SK-N-SH treated with all-trans-retinoic acid at 6 μM for 48 hours (cell line): ENCODE results near the gene PEG3.

Source experiments
- ATAC-seq: fragments of 200-7000 bp; cut with Tn5 transposase; 3 replicates; pipeline ENCODE4 v1.9.1; 2020; ENCODE audit warnings: mild to moderate bottlenecking, moderate library complexity
- ARNTL ChIP-seq: fragments of 450-650 bp; formaldehyde crosslinking; IDR thresholded peaks from 2 replicates; pipeline ENCODE4 v1.5.0; 2020; ENCODE audit warnings: low read depth, mild to moderate bottlenecking, moderate library complexity, borderline replicate concordance
- BACH2 ChIP-seq: fragments of 250-450 bp; sonication (Bioruptor Pico); IDR thresholded peaks from 2 replicates; pipeline ENCODE4 v1.9.0; 2021; ENCODE audit warnings: mild to moderate bottlenecking, borderline replicate concordance
- CREB5 ChIP-seq: fragments of 250-450 bp; sonication (Bioruptor Pico); IDR thresholded peaks from 2 replicates; pipeline ENCODE4 v1.5.1; 2020; ENCODE audit warnings: low read depth, mild to moderate bottlenecking, moderate library complexity
- GLIS3 ChIP-seq: fragments of 250-450 bp; sonication (Bioruptor Pico); IDR thresholded peaks from 2 replicates; pipeline ENCODE4 v1.5.0; 2020; ENCODE audit warnings: mild to moderate bottlenecking, moderate library complexity
- ISL1 ChIP-seq: fragments of 250-450 bp; sonication (Bioruptor Pico); IDR thresholded peaks from 2 replicates; pipeline ENCODE4 v2.1.2; 2022; ENCODE audit warnings: mild to moderate bottlenecking, moderate library complexity
- OSR1 ChIP-seq: fragments of 250-450 bp; sonication (Bioruptor Pico); IDR thresholded peaks from 2 replicates; pipeline ENCODE4 v1.8.0; 2022; ENCODE audit warnings: moderate library complexity, mild to moderate bottlenecking, inconsistent platforms
- POU6F1 ChIP-seq: fragments of 250-450 bp; sonication (Bioruptor Pico); IDR thresholded peaks from 2 replicates; pipeline ENCODE4 v1.8.0; 2021; ENCODE audit warnings: low read depth, mild to moderate bottlenecking, moderate library complexity, borderline replicate concordance
- PPARA ChIP-seq: fragments of 250-450 bp; sonication (Bioruptor Pico); IDR thresholded peaks from 2 replicates; pipeline ENCODE4 v1.5.0; 2020; ENCODE audit warnings: mild to moderate bottlenecking, borderline replicate concordance
- RARB ChIP-seq: fragments of 250-450 bp; sonication (Bioruptor Pico); IDR thresholded peaks from 2 replicates; pipeline ENCODE4 v1.8.0; 2021; ENCODE audit warnings: mild to moderate bottlenecking, moderate library complexity
- SNAI2 ChIP-seq: fragments of 250-450 bp; sonication (Bioruptor Pico); IDR thresholded peaks from 2 replicates; pipeline ENCODE4 v1.5.0; 2020; ENCODE audit warnings: mild to moderate bottlenecking, moderate library complexity
- TCF4 ChIP-seq: fragments of 250-450 bp; sonication (Bioruptor Pico); IDR thresholded peaks from 2 replicates; pipeline ENCODE4 v1.8.0; 2021; ENCODE audit warnings: mild to moderate bottlenecking, moderate library complexity, borderline replicate concordance
- TOX ChIP-seq: fragments of 250-450 bp; sonication (Bioruptor Pico); IDR thresholded peaks from 2 replicates; pipeline ENCODE4 v1.8.0; 2021; ENCODE audit warnings: mild to moderate bottlenecking, moderate library complexity, borderline replicate concordance
- ZC3H10 ChIP-seq: fragments of 250-450 bp; sonication (Bioruptor Pico); IDR thresholded peaks from 2 replicates; pipeline ENCODE4 v1.5.1; 2021; ENCODE audit warnings: mild to moderate bottlenecking, moderate library complexity
- ZFP30 ChIP-seq: fragments of 450-650 bp; formaldehyde crosslinking; IDR thresholded peaks from 2 replicates; pipeline ENCODE4 v1.5.0; 2022; ENCODE audit warnings: mild to moderate bottlenecking, moderate library complexity
- ZNF565 ChIP-seq: fragments of 450-650 bp; formaldehyde crosslinking; conservative IDR thresholded peaks from 2 replicates; pipeline ENCODE4 v1.5.0; 2020; ENCODE audit warnings: low read depth, mild to moderate bottlenecking, moderate library complexity
- ZNF70 ChIP-seq: fragments of 450-650 bp; formaldehyde crosslinking; IDR thresholded peaks from 2 replicates; pipeline ENCODE4 v1.5.0; 2020; ENCODE audit warnings: mild to moderate bottlenecking, moderate library complexity
- ZNF8 ChIP-seq: fragments of 450-650 bp; formaldehyde crosslinking; IDR thresholded peaks from 2 replicates; pipeline ENCODE4 v1.5.0; 2020; ENCODE audit warnings: mild to moderate bottlenecking, moderate library complexity
- TF ChIP-seq, protein P1 (sequence below): fragments of 250-450 bp; sonication (Bioruptor Pico); IDR thresholded peaks from 2 replicates; pipeline ENCODE4 v1.5.1; 2021; ENCODE audit warnings: mild to moderate bottlenecking, moderate library complexity
- TF ChIP-seq, protein P2 (sequence below): fragments of 250-450 bp; sonication (Bioruptor Pico); IDR thresholded peaks from 2 replicates; pipeline ENCODE4 v1.5.0; 2020; ENCODE audit warnings: mild to moderate bottlenecking, moderate library complexity
- TF ChIP-seq, protein P3 (sequence below): fragments of 250-450 bp; sonication (Bioruptor Pico); IDR thresholded peaks from 2 replicates; pipeline ENCODE4 v1.8.0; 2020; ENCODE audit warnings: mild to moderate bottlenecking, moderate library complexity, borderline replicate concordance

PEG3 gene

DNA sequence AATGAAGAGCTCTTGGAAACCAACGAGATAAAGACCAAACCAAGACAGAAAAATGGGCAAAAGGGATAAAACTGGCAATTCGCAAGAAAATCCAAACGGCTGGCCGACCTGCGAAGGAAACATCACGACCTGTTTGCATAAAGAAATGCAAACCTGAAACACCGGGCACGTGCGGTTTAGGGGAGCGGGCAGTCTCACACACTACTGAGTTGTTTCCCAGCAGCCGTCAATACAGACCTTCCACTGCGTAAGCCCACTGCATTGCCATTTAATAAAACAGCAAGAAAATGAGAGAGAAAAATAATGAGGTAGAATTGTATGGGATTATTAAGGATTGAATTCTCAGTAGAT, 642 bp upstream of the PEG3 start (continued):
- TF ChIP-seq, protein P1, sequence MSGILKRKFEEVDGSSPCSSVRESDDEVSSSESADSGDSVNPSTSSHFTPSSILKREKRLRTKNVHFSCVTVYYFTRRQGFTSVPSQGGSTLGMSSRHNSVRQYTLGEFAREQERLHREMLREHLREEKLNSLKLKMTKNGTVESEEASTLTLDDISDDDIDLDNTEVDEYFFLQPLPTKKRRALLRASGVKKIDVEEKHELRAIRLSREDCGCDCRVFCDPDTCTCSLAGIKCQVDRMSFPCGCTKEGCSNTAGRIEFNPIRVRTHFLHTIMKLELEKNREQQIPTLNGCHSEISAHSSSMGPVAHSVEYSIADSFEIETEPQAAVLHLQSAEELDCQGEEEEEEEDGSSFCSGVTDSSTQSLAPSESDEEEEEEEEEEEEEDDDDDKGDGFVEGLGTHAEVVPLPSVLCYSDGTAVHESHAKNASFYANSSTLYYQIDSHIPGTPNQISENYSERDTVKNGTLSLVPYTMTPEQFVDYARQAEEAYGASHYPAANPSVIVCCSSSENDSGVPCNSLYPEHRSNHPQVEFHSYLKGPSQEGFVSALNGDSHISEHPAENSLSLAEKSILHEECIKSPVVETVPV (CRISPR knock-in tag) = no peak
- TF ChIP-seq ZNF70 (CRISPR knock-in tag) (no peak), SNAI2 (CRISPR knock-in tag) (no peak)

DNA sequence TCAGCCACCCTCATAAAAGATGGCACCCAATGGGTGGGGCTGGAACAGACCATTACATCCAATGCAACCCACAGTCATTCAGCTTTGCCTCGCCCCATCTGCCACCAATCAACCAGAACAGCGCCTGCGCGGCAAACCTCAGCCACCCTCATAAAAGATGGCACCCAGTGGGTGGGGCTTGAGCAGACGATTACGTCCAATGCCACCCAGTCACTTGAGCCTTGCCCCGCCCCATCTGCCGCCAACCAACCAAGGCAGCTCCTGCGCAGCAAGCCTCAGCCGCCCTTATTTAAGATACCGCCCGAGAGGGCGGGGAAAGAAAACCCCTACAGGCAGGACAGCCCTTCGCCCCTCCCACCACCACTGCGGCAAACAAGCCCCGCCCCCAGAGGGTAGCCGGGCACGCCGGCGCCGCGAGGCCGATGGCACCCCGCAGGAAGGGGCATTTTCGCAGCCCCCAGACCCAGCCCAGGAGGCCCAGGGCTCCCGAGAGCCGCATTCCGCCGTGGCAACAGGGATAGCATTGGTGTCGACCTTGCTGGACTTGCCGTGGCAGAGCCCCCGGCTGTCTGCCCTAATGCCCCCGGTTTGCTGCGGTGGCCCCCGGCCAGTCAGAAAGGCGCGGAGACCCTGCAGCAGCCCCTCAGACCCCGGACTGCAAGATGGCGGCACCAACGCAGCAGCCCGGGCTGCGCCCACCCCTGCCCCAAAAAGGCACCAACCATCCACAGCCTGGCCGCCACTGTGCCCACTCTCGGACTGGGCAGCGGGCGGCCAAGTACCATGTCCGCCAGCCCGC, 675 bp downstream of the PEG3 start:
- no peak for TF ChIP-seq PPARA (CRISPR knock-in tag)
- no peak for TF ChIP-seq ZFP30 (CRISPR knock-in tag)
- TF ChIP-seq ZNF8 (CRISPR knock-in tag) = no peak
- no peak for TF ChIP-seq TOX (CRISPR knock-in tag)
- TF ChIP-seq, protein P2, sequence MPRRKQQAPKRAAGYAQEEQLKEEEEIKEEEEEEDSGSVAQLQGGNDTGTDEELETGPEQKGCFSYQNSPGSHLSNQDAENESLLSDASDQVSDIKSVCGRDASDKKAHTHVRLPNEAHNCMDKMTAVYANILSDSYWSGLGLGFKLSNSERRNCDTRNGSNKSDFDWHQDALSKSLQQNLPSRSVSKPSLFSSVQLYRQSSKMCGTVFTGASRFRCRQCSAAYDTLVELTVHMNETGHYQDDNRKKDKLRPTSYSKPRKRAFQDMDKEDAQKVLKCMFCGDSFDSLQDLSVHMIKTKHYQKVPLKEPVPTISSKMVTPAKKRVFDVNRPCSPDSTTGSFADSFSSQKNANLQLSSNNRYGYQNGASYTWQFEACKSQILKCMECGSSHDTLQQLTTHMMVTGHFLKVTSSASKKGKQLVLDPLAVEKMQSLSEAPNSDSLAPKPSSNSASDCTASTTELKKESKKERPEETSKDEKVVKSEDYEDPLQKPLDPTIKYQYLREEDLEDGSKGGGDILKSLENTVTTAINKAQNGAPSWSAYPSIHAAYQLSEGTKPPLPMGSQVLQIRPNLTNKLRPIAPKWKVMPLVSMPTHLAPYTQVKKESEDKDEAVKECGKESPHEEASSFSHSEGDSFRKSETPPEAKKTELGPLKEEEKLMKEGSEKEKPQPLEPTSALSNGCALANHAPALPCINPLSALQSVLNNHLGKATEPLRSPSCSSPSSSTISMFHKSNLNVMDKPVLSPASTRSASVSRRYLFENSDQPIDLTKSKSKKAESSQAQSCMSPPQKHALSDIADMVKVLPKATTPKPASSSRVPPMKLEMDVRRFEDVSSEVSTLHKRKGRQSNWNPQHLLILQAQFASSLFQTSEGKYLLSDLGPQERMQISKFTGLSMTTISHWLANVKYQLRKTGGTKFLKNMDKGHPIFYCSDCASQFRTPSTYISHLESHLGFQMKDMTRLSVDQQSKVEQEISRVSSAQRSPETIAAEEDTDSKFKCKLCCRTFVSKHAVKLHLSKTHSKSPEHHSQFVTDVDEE (CRISPR knock-in tag) = no peak
- no peak for TF ChIP-seq CREB5 (CRISPR knock-in tag)
- TF ChIP-seq SNAI2 (CRISPR knock-in tag) = no peak
- TF ChIP-seq BACH2 = no peak
- no peak for TF ChIP-seq TCF4 (CRISPR knock-in tag)
- TF ChIP-seq GLIS3 (CRISPR knock-in tag) = no peak
- TF ChIP-seq RARB = no peak
- no peak for TF ChIP-seq ZNF70 (CRISPR knock-in tag)
- no peak for TF ChIP-seq POU6F1
- no peak for TF ChIP-seq ARNTL (CRISPR knock-in tag)
- TF ChIP-seq OSR1 (CRISPR knock-in tag) = no peak
- ATAC-seq = peak; percentile 53

GRCh38 chr19:56838909-56839651, 1.4 kb downstream of the PEG3 start:
- TF ChIP-seq RARB (no peak), ZC3H10 (CRISPR knock-in tag) (no peak), CREB5 (CRISPR knock-in tag) (no peak), TOX (CRISPR knock-in tag) (no peak), TCF4 (CRISPR knock-in tag) (no peak), ZFP30 (CRISPR knock-in tag) (no peak), GLIS3 (CRISPR knock-in tag) (no peak), ZNF565 (CRISPR knock-in tag) (no peak), ARNTL (CRISPR knock-in tag) (no peak), OSR1 (CRISPR knock-in tag) (no peak), ISL1 (CRISPR knock-in tag) (no peak), ZNF8 (CRISPR knock-in tag) (no peak), SNAI2 (CRISPR knock-in tag) (no peak)
- TF ChIP-seq, protein P2 (CRISPR knock-in tag) = no peak
- TF ChIP-seq, protein P3, sequence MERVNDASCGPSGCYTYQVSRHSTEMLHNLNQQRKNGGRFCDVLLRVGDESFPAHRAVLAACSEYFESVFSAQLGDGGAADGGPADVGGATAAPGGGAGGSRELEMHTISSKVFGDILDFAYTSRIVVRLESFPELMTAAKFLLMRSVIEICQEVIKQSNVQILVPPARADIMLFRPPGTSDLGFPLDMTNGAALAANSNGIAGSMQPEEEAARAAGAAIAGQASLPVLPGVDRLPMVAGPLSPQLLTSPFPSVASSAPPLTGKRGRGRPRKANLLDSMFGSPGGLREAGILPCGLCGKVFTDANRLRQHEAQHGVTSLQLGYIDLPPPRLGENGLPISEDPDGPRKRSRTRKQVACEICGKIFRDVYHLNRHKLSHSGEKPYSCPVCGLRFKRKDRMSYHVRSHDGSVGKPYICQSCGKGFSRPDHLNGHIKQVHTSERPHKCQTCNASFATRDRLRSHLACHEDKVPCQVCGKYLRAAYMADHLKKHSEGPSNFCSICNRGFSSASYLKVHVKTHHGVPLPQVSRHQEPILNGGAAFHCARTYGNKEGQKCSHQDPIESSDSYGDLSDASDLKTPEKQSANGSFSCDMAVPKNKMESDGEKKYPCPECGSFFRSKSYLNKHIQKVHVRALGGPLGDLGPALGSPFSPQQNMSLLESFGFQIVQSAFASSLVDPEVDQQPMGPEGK = no peak
- TF ChIP-seq, all 23 proteins: peak for 0
- ATAC-seq = peak; percentile 73
